IPS DF 6.9 (cell line): ENCODE results near the gene TLCD1.
"Not testable (repeated sequence)": the region's sequence is repeated elsewhere in the genome, so short reads cannot be mapped to it uniquely, and the experiment has no call there.

Source experiments
- DNase-seq: peaks from one replicate; pipeline ENCODE4 v3.0.0-alpha.2; 2013; ENCODE audit warnings: low read depth, low spot score
- H3K27ac ChIP-seq: one replicate; pipeline ENCODE4 v1.5.1; 2013; ENCODE audit warnings: low read length, control low read depth
- H3K27me3 ChIP-seq: 2 replicates; pipeline ENCODE4 v1.6.1; 2013; ENCODE audit warnings: mild to moderate bottlenecking, low read length; ENCODE audit not compliant: control insufficient read depth, insufficient read depth
- H3K36me3 ChIP-seq: 2 replicates; pipeline ENCODE4 v1.6.1; 2013; ENCODE audit warnings: low read length; ENCODE audit not compliant: control insufficient read depth, insufficient read depth
- H3K4me1 ChIP-seq: 2 replicates; pipeline ENCODE4 v1.6.1; 2013; ENCODE audit warnings: low read length; ENCODE audit not compliant: control insufficient read depth, insufficient read depth
- H3K4me3 ChIP-seq: 2 replicates; pipeline ENCODE4 v1.5.1; 2013; ENCODE audit warnings: mild to moderate bottlenecking, low read length
- H3K9me3 ChIP-seq: 2 replicates; pipeline ENCODE4 v1.6.1; 2013; ENCODE audit warnings: low read length, inconsistent platforms; ENCODE audit not compliant: control insufficient read depth, insufficient read depth
- WGBS: extraction: QIAGEN DNeasy Blood & Tissue Kit; methylation state at CpG from one replicate; pipeline ENCODE4 v1.1.7; 2013; ENCODE audit warnings: mixed read lengths, missing lambda C conversion rate; ENCODE audit not compliant: insufficient read length, insufficient coverage; 5-methylcytosine and 5-hydroxymethylcytosine counted together

The TLCD1 gene

DNA sequence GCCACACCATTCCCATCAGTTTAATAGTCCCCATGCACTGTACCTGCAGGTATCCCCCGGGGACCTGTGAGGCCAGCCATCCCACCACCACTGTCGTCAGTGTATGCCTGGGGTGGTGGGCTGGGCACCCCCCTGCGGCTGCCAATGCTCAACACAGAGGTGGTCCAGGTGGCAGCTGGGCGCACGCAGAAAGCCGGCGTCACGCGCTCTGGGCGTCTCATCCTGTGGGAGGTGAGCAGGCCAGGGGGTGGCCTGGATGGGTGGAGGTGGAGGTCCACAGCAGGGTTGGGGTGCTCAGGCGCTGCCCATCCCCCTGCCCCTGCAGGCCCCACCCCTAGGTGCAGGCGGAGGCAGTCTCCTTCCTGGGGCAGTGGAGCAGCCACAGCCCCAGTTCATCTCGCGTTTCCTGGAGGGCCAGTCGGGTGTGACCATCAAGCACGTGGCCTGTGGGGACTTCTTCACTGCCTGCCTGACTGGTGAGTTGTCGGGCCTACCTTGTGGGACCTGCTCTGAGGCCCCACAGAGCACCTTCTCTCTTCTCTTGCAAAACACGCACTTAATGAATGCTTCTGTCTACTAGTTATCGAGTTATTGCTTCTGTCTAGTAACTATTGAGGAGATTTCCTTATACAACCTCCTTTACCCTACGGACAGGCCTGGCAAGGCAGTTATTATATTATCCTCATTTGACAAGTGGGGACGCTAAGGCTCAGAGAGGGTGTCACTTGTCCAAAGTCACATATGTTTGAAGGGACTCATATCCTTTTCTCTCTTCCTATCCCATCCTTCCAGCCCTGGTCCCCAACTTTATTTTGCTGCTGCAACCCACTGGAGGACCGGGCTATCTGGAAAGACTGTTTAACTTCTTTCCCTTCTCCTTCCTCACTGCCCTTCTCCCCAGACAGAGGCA, 12.0 kb upstream of the TLCD1 start:
- H3K27ac ChIP-seq = no peak overlapping the region
- DNase-seq = no peak
- H3K9me3 ChIP-seq = no peaks in the 10 kb centered on the region
- no CpG with 5 or more reads among the region's 22 CpGs for WGBS
- H3K36me3 ChIP-seq = peaks cover 5% of the 10 kb centered on the region
- H3K27me3 ChIP-seq = no peaks in the 10 kb centered on the region
- no peaks in the 10 kb centered on the region for H3K4me1 ChIP-seq
- H3K4me3 ChIP-seq = no peak overlapping the region

DNA sequence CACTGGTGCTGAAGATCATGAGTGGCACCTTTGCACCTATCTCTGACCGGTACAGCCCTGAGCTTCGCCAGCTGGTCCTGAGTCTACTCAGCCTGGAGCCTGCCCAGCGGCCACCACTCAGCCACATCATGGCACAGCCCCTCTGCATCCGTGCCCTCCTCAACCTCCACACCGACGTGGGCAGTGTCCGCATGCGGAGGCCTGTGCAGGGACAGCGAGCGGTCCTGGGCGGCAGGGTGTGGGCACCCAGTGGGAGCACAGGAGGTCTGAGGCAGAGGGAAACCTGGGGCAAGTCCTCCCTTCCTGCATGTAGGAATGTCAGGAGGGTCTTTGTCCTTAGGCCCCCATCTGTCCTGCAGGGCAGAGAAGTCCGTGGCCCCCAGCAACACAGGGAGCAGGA, 11.3 kb upstream of the TLCD1 start:
- DNase-seq = no peak
- no CpG with 5 or more reads among the region's 12 CpGs for WGBS
- Histone ChIP-seq H3K27ac (no peak overlapping the region), H3K4me1 (no peaks in the 10 kb centered on the region), H3K9me3 (no peaks in the 10 kb centered on the region), H3K4me3 (no peak overlapping the region), H3K27me3 (no peaks in the 10 kb centered on the region), H3K36me3 (peaks cover 5% of the 10 kb centered on the region)

DNA sequence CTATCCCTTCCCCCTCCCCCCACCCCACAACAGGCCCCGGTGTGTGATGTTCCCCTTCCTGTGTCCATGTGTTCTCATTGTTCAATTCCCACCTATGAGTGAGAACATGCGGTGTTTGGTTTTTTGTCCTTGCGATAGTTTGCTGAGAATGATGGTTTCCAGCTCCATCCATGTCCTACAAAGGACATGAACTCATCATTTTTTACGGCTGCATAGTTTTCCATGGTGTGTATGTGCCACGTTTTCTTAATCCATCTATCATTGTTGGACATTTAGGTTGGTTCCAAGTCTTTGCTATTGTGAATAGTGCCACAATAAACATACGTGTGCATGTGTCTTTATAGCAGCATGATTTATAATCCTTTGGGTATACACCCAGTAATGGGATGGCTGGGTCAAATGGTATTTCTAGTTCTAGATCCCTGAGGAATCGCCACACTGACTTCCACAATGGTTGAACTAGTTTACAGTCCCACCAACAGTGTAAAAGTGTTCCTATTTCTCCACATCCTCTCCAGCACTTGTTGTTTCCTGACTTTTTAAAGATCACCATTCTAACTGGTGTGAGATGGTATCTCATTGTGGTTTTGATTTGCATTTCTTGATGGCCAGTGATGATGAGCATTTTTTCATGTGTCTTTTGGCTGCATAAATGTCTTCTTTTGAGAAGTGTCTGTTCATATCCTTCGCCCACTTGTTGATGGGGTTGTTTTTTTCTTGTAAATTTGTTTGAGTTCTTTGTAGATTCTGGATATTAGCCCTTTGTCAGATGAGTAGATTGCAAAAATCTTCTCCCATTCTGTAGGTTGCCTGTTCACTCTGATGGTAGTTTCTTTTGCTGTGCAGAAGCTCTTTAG, 10.1 kb upstream of the TLCD1 start:
- H3K36me3 ChIP-seq, H3K27ac ChIP-seq, H3K4me1 ChIP-seq, DNase-seq, H3K4me3 ChIP-seq, H3K9me3 ChIP-seq, H3K27me3 ChIP-seq: not testable (repeated sequence)
- no CpG with 5 or more reads among the region's 8 CpGs for WGBS

DNA sequence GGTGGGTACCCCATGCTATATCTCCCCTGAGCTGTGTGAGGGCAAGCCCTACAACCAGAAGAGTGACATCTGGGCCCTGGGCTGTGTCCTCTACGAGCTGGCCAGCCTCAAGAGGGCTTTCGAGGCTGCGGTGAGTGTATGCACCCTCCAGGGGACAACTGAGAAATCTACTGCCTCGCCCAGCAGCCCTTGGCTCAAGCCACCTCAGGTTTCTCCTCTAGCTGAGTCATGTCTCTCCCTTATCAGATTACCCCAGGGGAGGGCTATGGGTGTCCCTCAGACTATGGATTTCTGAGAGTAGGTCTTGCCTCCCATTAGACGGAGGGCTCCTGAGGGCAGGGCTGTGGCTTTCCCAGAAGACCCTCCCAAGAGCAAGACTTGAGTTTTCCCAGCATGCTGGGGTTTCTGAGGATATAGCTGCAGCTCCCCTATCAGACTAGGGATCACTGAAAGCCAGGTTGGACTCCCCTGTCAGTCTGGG, 9.2 kb upstream of the TLCD1 start:
- Histone ChIP-seq H3K27ac (no peak overlapping the region), H3K4me3 (no peak overlapping the region), H3K4me1 (no peaks in the 10 kb centered on the region), H3K27me3 (no peaks in the 10 kb centered on the region), H3K36me3 (peaks cover 3% of the 10 kb centered on the region), H3K9me3 (no peaks in the 10 kb centered on the region)
- DNase-seq = no peak
- no CpG with 5 or more reads among the region's 5 CpGs for WGBS

DNA sequence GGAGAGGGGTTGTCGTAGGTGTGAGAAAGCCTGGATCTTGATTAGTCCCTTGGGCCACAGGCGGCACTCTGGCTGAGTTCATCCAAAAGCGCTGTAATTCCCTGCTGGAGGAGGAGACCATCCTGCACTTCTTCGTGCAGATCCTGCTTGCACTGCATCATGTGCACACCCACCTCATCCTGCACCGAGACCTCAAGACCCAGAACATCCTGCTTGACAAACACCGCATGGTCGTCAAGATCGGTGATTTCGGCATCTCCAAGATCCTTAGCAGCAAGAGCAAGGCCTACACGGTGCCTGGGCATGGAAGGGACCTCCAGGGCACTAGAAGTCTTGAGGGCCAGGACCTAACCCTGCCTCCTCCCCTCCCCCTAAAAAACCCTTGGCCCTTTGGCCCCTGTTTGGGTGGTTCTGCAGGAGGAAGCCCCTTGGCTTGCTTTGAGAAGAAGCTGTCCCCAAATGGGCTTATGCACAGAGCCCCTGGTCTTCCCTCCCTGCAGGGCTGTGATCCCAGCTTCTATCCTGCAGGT, 8.7 kb upstream of the TLCD1 start:
- no peak overlapping the region for H3K4me3 ChIP-seq
- WGBS = no CpG with 5 or more reads among the region's 10 CpGs
- H3K27ac ChIP-seq = no peak overlapping the region
- no peaks in the 10 kb centered on the region for H3K4me1 ChIP-seq
- H3K9me3 ChIP-seq = no peaks in the 10 kb centered on the region
- H3K27me3 ChIP-seq = no peaks in the 10 kb centered on the region
- peaks cover 3% of the 10 kb centered on the region for H3K36me3 ChIP-seq
- DNase-seq = no peak

DNA sequence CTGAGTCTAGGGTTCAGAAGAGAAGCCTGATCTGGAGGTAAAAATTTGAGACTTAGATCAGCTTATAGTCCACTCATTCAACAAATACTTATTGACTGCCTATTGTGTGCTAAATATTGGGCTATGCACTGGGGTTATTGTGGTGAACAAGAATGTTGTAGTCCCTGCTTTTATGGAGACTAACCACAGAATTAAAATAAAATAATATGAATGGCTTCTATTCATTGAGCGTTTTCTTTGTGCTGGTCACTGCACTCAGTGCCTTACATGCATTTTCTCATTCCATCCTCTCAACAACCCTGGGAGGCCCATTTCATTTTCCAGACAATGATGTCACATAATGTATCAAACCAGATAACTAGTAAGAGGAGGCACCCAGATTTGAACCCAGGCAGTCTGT, 7.3 kb upstream of the TLCD1 start:
- Histone ChIP-seq H3K27ac (no peak overlapping the region), H3K27me3 (no peaks in the 10 kb centered on the region), H3K36me3 (peaks cover 3% of the 10 kb centered on the region; the same call in 1 of the 2 replicates), H3K9me3 (no peaks in the 10 kb centered on the region), H3K4me3 (no peak overlapping the region), H3K4me1 (no peaks in the 10 kb centered on the region)
- no CpG with 5 or more reads among the region's 1 CpG for WGBS
- DNase-seq = no peak

DNA sequence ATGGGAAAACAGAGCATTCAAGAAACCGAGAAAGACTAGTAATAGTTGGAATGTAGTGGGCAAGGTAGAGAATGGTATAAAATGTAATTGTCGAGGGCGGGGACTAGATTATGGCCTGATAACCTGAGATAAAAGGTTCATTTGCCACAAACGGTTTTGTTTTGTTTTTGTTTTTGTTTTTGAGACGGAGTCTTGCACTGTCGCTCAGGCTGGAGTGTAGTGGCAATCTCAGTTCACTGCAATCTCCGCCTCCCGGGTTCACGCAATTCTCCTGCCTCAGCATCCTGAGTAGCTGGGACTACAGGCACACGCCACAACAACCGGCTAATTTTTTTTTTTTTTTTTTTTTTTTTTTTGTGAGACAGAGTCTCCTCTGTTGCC, 3.9 kb upstream of the TLCD1 start:
- DNase-seq = no peak
- H3K27ac ChIP-seq = no peak overlapping the region
- H3K9me3 ChIP-seq = no peaks in the 10 kb centered on the region
- no peaks in the 10 kb centered on the region for H3K36me3 ChIP-seq
- no peaks in the 10 kb centered on the region for H3K4me1 ChIP-seq
- H3K4me3 ChIP-seq = no peak overlapping the region
- 100% methylated on average over 3 of the region's 11 CpGs for WGBS
- H3K27me3 ChIP-seq = no peaks in the 10 kb centered on the region

DNA sequence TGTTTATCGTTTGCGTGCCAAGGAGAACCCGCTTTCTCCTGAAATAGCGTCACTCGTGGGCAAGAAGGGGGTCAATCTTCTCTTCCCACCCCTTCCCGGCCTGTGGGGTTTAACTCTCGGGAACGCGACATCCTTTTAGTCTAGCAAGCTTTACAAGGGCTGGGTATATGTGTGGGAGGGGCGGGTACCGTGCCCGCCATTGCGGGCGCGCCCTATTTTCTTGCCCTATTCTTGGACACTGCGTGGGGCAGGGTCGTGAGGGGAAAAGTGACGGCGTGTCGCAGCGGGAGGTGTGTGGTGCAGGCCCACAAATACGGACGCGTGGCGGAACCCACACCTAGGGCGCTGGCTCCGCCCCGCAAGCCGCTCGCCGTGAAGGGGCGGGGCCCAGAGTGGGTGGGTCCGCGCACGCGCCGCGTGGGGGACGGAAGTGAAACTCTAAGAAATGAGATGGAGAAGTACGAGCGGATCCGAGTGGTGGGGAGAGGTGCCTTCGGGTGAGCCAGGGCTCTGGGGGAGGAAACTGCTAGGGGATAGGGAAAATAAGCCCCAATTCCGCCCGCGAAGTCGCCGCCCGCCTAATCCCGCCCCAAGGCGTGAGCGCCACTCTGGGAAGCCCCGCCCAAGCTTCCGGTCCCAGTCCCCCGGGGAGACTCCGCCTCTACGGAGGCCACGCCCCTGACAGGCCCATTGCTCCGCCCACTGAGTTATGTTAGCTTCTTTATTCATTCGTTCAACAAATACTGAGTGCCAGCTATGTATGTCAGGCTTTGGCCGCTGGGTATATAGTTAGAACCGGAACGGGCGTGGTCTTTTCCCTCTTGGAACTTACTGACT, 2.5 kb upstream of the TLCD1 start, which contains the start of gene NEK8:
Gene NEK8, plus strand, starts transcription at position 425 of the 837 bp plus-strand sequence. Its CDS starts 26 bp downstream, at position 451.
- WGBS = no CpG with 5 or more reads among the region's 64 CpGs
- Histone ChIP-seq H3K4me3 (peak within 1 kb of the TSS; percentile 88), H3K4me1 (no peaks in the 10 kb centered on the region), H3K27me3 (no peaks in the 10 kb centered on the region), H3K9me3 (no peaks in the 10 kb centered on the region), H3K36me3 (peaks cover 8% of the 10 kb centered on the region; the same call in 1 of the 2 replicates), H3K27ac (peak within 1 kb of the TSS; percentile 63)
- no peak for DNase-seq

DNA sequence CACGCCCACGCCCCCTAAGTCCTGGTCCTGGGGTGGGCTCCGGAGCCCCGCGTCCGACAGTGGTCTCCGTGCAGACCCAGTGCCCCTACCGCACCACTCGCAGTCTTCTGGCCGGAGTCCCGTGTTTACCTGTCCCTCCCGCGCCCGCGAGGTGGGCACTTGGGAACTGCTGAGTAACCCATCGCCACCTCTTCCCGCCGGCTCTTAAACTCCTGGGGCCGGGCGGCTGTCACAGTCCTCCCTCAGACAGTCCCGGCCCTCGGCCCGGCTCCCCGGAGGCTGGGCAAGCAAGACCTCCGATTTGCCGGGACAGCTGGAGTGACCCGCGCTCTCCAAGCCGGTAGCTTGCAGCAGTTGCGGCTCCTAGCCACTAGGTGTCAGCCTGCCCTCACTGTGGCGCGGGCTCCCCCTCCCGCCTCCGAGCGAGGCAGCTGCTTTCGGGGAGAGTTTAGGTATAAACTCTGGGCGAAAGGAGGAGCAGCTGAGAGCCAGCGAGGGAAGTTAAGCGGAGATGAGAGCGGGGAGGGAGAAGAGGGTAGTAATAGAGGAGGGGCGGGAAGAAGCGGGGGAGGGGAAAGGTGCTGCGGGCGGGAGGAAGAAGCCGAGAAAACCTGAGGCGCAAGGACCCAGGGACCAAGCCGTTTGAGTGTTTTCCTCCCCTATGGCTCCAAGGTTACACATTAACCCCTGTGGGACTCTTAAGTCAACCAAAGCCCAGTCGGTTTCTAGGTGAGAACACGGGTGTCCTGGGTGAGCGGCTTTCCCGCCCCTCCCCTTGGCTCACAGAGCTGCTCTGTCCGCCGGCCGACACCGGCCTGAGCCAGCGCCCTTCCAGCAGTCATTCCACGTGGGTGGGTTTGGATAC, 826 bp upstream of the TLCD1 start:
- H3K4me3 ChIP-seq = peak overlapping the region; percentile 88
- no peaks in the 10 kb centered on the region for H3K9me3 ChIP-seq
- no CpG with 5 or more reads among the region's 57 CpGs for WGBS
- H3K4me1 ChIP-seq = no peaks in the 10 kb centered on the region
- no peaks in the 10 kb centered on the region for H3K27me3 ChIP-seq
- H3K27ac ChIP-seq = no peak overlapping the region
- peaks cover 23% of the 10 kb centered on the region; the same call in 1 of the 2 replicates for H3K36me3 ChIP-seq
- no peak for DNase-seq
